HepG2 (cell line): Measurements from ENCODE around the gene STAT1. TPM values are rescaled to one million over a fixed set of nuclear protein-coding genes. Genes with fewer than 3 reads are reported as not detected.
A peak's percentile ranks its signal among the peaks of the same experiment; 100 is the strongest.

Experiments used
- ELK4 ChIP-seq: sonication (generic); formaldehyde crosslinking; IDR thresholded peaks from 2 replicates; pipeline ENCODE4 v1.9.0; 2021; ENCODE audit warnings: missing genetic modification reagents, borderline replicate concordance
- JUNB ChIP-seq: sonication (generic); formaldehyde crosslinking; IDR thresholded peaks from 2 replicates; pipeline ENCODE4 v1.8.0; 2022; ENCODE audit warnings: missing genetic modification reagents, mild to moderate bottlenecking, borderline replicate concordance
- KDM5A ChIP-seq: fragments of 200-600 bp; sonication (generic); IDR thresholded peaks from 2 replicates; pipeline ENCODE4 v1.7.0; 2018; ENCODE audit warnings: antibody characterized with exemption, mild to moderate bottlenecking, low read length, borderline replicate concordance
- LRRFIP1 ChIP-seq: sonication (generic); formaldehyde crosslinking; conservative IDR thresholded peaks from 2 replicates; pipeline ENCODE4 v1.4.0; 2020; ENCODE audit warnings: missing genetic modification reagents
- MLX ChIP-seq: IDR thresholded peaks from 2 replicates; pipeline ENCODE4 v1.6.1; 2016
- MYC ChIP-seq: sonication (generic); formaldehyde crosslinking; IDR thresholded peaks from 2 replicates; pipeline ENCODE4 v1.9.0; 2021; ENCODE audit warnings: missing genetic modification reagents, borderline replicate concordance
- NFE2 ChIP-seq: sonication (generic); formaldehyde crosslinking; IDR thresholded peaks from 2 replicates; pipeline ENCODE4 v1.4.0; 2020; ENCODE audit warnings: missing genetic modification reagents
- NFYC ChIP-seq: IDR thresholded peaks from 2 replicates; pipeline ENCODE4 v1.6.1; 2016; ENCODE audit warnings: missing genetic modification reagents, missing compliant biosample characterization
- POLR2A ChIP-seq, 2 experiments: IDR thresholded peaks; 2 replicates each; pipeline ENCODE4 v1.6.1; 2011; ENCODE audit warnings: low read depth in 2 of 2, low read length in 2 of 2, mild to moderate bottlenecking in 1 of 2, moderate library complexity in 1 of 2; ENCODE audit not compliant: insufficient read depth in 1 of 2
- RFXAP ChIP-seq: sonication (generic); formaldehyde crosslinking; IDR thresholded peaks from 2 replicates; pipeline ENCODE4 v1.4.0; 2020; ENCODE audit warnings: missing genetic modification reagents, borderline replicate concordance
- RNF2 ChIP-seq: fragments of 450-650 bp; conservative IDR thresholded peaks from 2 replicates; pipeline ENCODE4 v1.6.1; 2016; ENCODE audit warnings: low read depth
- SOX5 ChIP-seq: IDR thresholded peaks from 2 replicates; pipeline ENCODE4 v1.6.1; 2016; ENCODE audit warnings: borderline replicate concordance
- TBX3 ChIP-seq: fragments of 450-650 bp; IDR thresholded peaks from 2 replicates; pipeline ENCODE4 v1.6.1; 2017; ENCODE audit warnings: antibody characterized with exemption, mild to moderate bottlenecking, inconsistent platforms, borderline replicate concordance
- ZBTB38 ChIP-seq: sonication (generic); formaldehyde crosslinking; IDR thresholded peaks from 2 replicates; pipeline ENCODE4 v1.5.1; 2020; ENCODE audit warnings: mild to moderate bottlenecking, missing genetic modification reagents
- ZFP1 ChIP-seq: IDR thresholded peaks from 2 replicates; pipeline ENCODE4 v1.6.1; 2016
- ZFP62 ChIP-seq: sonication (generic); formaldehyde crosslinking; IDR thresholded peaks from 2 replicates; pipeline ENCODE4 v1.4.0; 2020; ENCODE audit warnings: missing genetic modification reagents
- ZMYM3 ChIP-seq: sonication (generic); formaldehyde crosslinking; IDR thresholded peaks from 2 replicates; pipeline ENCODE4 v1.5.1; 2020; ENCODE audit warnings: mild to moderate bottlenecking, missing genetic modification reagents
- ZNF138 ChIP-seq: sonication (generic); formaldehyde crosslinking; IDR thresholded peaks from 2 replicates; pipeline ENCODE4 v1.5.0; 2020; ENCODE audit warnings: mild to moderate bottlenecking, low read depth, missing genetic modification reagents
- ZNF18 ChIP-seq: sonication (generic); formaldehyde crosslinking; IDR thresholded peaks from 2 replicates; pipeline ENCODE4 v1.8.0; 2022; ENCODE audit warnings: mild to moderate bottlenecking, missing genetic modification reagents; ENCODE audit not compliant: insufficient replicate concordance
- ZNF234 ChIP-seq: sonication (generic); formaldehyde crosslinking; conservative IDR thresholded peaks from 2 replicates; pipeline ENCODE4 v1.5.1; 2020; ENCODE audit warnings: mild to moderate bottlenecking, missing genetic modification reagents
- ZNF432 ChIP-seq: sonication (generic); formaldehyde crosslinking; IDR thresholded peaks from 2 replicates; pipeline ENCODE4 v1.5.0; 2020; ENCODE audit warnings: missing genetic modification reagents, mild to moderate bottlenecking, borderline replicate concordance
- ZNF703 ChIP-seq: sonication (generic); formaldehyde crosslinking; IDR thresholded peaks from 2 replicates; pipeline ENCODE4 v1.5.1; 2020; ENCODE audit warnings: missing genetic modification reagents, mild to moderate bottlenecking, moderate library complexity, borderline replicate concordance
- ZSCAN5A ChIP-seq: sonication (generic); formaldehyde crosslinking; IDR thresholded peaks from 2 replicates; pipeline ENCODE4 v1.8.0; 2022; ENCODE audit warnings: mild to moderate bottlenecking, missing genetic modification reagents, borderline replicate concordance
- polyA plus RNA-seq, 8 experiments: library from polyadenylated mRNA; depleted of rRNA in 3 of 8; stranded (reverse) in 7 of 8; unstranded in 1 of 8; fragments of >200 nt; fragmentation: Illumina TruSeq in 4 of 8; extraction: Trizol in 4 of 8; gene quantifications; 2 replicates each; pipeline versions ENCODE4 v1.2.1 to v1.2.3, GENCODE V29; 2011 to 2016; ENCODE audit warnings: low read depth in 4 of 8, missing spikeins in 1 of 8, mixed read lengths in 1 of 8; ENCODE audit not compliant: insufficient read depth in 1 of 8
- total RNA-seq, 5 experiments: library from RNA; depleted of rRNA; stranded (reverse); fragments of >200 nt; fragmentation: Illumina TruSeq; extraction: Trizol; gene quantifications; 2 replicates each; pipeline ENCODE4 v1.2.3, GENCODE V29; 2016; ENCODE audit warnings: low read depth in 1 of 5

STAT1 gene
- total and polyA plus RNA-seq, 2 of the 13 experiments (the other 11 are each of a cell fraction or from before 2014, with no cell fraction given), result 21.8 to 59.6 TPM

- TF ChIP-seq RNF2 (peak; percentile 93; the same call in 1 of the 2 replicates), NFYC (CRISPR knock-in tag) (peak; percentile 97), ZFP62 (0 out of 2 replicates have a peak, but pooled peaks have one; percentile 87), ZSCAN5A (CRISPR knock-in tag) (peak; percentile 96; the same call in 1 of the 2 replicates), ZNF138 (0 out of 2 replicates have a peak, but pooled peaks have one; percentile 41), TBX3 (peak; percentile 11; the same call in 1 of the 2 replicates), MLX (CRISPR knock-in tag) (peak; percentile 89), KDM5A (peak; percentile 93), RFXAP (CRISPR knock-in tag) (no peak; the same call in none of the 2 replicates), JUNB (no peak), ELK4 (CRISPR knock-in tag) (no peak), POLR2A (IDR thresholded peaks at IDR 0.05; ENCODE audit: insufficient read depth in 1 of 2, low read depth in 2 of 2, low read length in 2 of 2) (peak; percentile 95 to 96), LRRFIP1 (CRISPR knock-in tag) (no peak), ZNF432 (CRISPR knock-in tag) (no peak), ZNF703 (CRISPR knock-in tag) (peak; percentile 91; the same call in 1 of the 2 replicates), ZFP1 (no peak), ZMYM3 (peak; percentile 47), SOX5 (CRISPR knock-in tag) (peak; percentile 85), NFE2 (CRISPR knock-in tag) (no peak), ZNF18 (CRISPR knock-in tag) (no peak), ZNF234 (CRISPR knock-in tag) (0 out of 2 replicates have a peak, but pooled peaks have one; percentile 77), ZBTB38 (CRISPR knock-in tag) (peak; percentile 58), MYC (CRISPR knock-in tag) (peak; percentile 99)
Observed at GRCh38 chr2:191013932-191014652, at the start of gene STAT1 (continued).
